Fibroblast of lung (primary cell): ENCODE data around the gene RTN4. TPM values are rescaled to one million over a fixed set of nuclear protein-coding genes. Genes with fewer than 3 reads are reported as not detected.
A peak's percentile ranks its signal among the peaks of the same experiment; 100 is the strongest.

Source experiments
- DNase-seq, 2 donors: peaks; one replicate each; pipeline versions ENCODE4 v3.0.0 to v3.0.0-alpha.2; 2010; ENCODE audit warnings: low read depth in 2 of 2
- H2AFZ ChIP-seq: 2 replicates; pipeline ENCODE4 v1.5.1; 2012; ENCODE audit warnings: low read length, control low read depth, inconsistent platforms
- H3K27ac ChIP-seq: 2 replicates; pipeline ENCODE4 v1.5.1; 2011; ENCODE audit warnings: low read length, control low read depth; ENCODE audit not compliant: insufficient read depth
- H3K27me3 ChIP-seq: 2 replicates; pipeline ENCODE4 v1.5.1; 2011; ENCODE audit warnings: mild to moderate bottlenecking, low read length; ENCODE audit not compliant: control insufficient read depth, insufficient read depth
- H3K36me3 ChIP-seq: 2 replicates; pipeline ENCODE4 v1.5.1; 2011; ENCODE audit warnings: low read length; ENCODE audit not compliant: control insufficient read depth, insufficient read depth
- H3K4me1 ChIP-seq: 2 replicates; pipeline ENCODE4 v1.5.1; 2011; ENCODE audit warnings: low read length; ENCODE audit not compliant: control insufficient read depth, insufficient read depth; ENCODE audit errors: extremely low read depth
- H3K4me2 ChIP-seq: 2 replicates; pipeline ENCODE4 v1.5.1; 2011; ENCODE audit warnings: low read length, control low read depth; ENCODE audit not compliant: insufficient read depth; ENCODE audit errors: extremely low read depth
- H3K4me3 ChIP-seq, 4 experiments: fragments of 200-600 bp in 1 of 4; sonication (generic) in 1 of 4; replicated peaks in 1 of 4; 2 replicates each; pipeline ENCODE4 v1.5.1; 2011 to 2016; ENCODE audit warnings: low read length in 4 of 4, low read depth in 3 of 4, mild to moderate bottlenecking in 3 of 4, control low read depth in 2 of 4, inconsistent platforms in 1 of 4, mixed read lengths in 1 of 4; ENCODE audit not compliant: insufficient read depth in 1 of 4; ENCODE audit errors: control extremely low read depth in 1 of 4
- H3K79me2 ChIP-seq: 2 replicates; pipeline ENCODE4 v1.5.1; 2012; ENCODE audit warnings: mild to moderate bottlenecking, low read length, inconsistent platforms; ENCODE audit not compliant: control insufficient read depth, insufficient read depth
- H3K9ac ChIP-seq: 2 replicates; pipeline ENCODE4 v1.5.1; 2011; ENCODE audit warnings: mild to moderate bottlenecking, low read length, control low read depth; ENCODE audit not compliant: insufficient read depth
- H3K9me3 ChIP-seq: 2 replicates; pipeline ENCODE4 v1.5.1; 2012; ENCODE audit warnings: low read depth, low read length; ENCODE audit not compliant: control insufficient read depth, insufficient read depth
- H4K20me1 ChIP-seq: 2 replicates; pipeline ENCODE4 v1.5.1; 2011; ENCODE audit warnings: low read length; ENCODE audit not compliant: control insufficient read depth, insufficient read depth; ENCODE audit errors: extremely low read depth
- CTCF ChIP-seq, 2 donors: IDR thresholded peaks in 1 of 2; conservative IDR thresholded peaks in 1 of 2; 1 replicate in 1 of 2; 2 replicates in 1 of 2; pipeline ENCODE4 v1.5.1; 2011 to 2012; ENCODE audit warnings: low read length in 2 of 2, control low read depth in 1 of 2, inconsistent platforms in 1 of 2, low read depth in 1 of 2, mild to moderate bottlenecking in 1 of 2
- EZH2 ChIP-seq: IDR thresholded peaks from 2 replicates; pipeline ENCODE4 v1.5.1; 2012; ENCODE audit warnings: low read length, control low read depth, mild to moderate bottlenecking; ENCODE audit errors: missing control alignments
- polyA plus RNA-seq, 2 donors: library from polyadenylated mRNA; depleted of rRNA in 1 of 2; stranded (reverse) in 1 of 2; unstranded in 1 of 2; fragments of >200 nt; gene quantifications; 2 replicates each; pipeline ENCODE4 v1.2.1, GENCODE V29; 2011 to 2012; ENCODE audit warnings: missing spikeins in 1 of 2
- total RNA-seq: library from RNA; depleted of rRNA; stranded (reverse); fragments of >200 nt; gene quantifications from 2 replicates; pipeline ENCODE4 v1.2.1, GENCODE V29; 2014

The RTN4 gene
- total and polyA plus RNA-seq, 2 donors (not counting 1 experiment from before 2014, with no cell fraction given), result 560 to 1,326 TPM

DNA sequence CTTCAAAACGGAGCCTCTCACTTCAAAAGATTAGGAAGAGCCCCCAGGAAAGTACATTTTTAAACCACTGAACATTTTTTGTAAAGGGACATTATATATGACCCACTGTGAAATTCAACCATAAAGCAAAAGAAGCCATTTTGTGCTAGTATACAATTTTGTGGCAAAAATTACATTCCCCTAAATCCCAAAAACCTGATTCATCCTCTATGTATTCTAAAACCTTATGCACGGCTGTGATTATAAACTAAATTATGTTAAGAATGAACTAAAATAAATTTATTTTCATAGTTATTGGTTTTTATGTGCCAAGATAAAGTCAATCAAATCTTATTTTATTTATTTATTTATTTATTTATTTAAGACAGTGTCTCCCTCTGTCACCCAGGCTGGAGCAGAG is 48.5 kb downstream of the RTN4 start:
- no peaks in the 10 kb centered on the region for H3K36me3 ChIP-seq
- no peaks in the 10 kb centered on the region for H3K27me3 ChIP-seq
- no peak overlapping the region for H3K4me3 ChIP-seq
- no peak overlapping the region for H3K9ac ChIP-seq
- DNase-seq, result no peak
- peaks cover 99% of the 10 kb centered on the region for H3K79me2 ChIP-seq
- no peak overlapping the region for H2AFZ ChIP-seq
- no peak overlapping the region for H3K4me2 ChIP-seq
- peaks cover 26% of the 10 kb centered on the region for H4K20me1 ChIP-seq
- peaks cover 9% of the 10 kb centered on the region for H3K4me1 ChIP-seq
- H3K27ac ChIP-seq, result no peak overlapping the region
- no peaks in the 10 kb centered on the region for H3K9me3 ChIP-seq
- TF ChIP-seq EZH2, result no peak

DNA sequence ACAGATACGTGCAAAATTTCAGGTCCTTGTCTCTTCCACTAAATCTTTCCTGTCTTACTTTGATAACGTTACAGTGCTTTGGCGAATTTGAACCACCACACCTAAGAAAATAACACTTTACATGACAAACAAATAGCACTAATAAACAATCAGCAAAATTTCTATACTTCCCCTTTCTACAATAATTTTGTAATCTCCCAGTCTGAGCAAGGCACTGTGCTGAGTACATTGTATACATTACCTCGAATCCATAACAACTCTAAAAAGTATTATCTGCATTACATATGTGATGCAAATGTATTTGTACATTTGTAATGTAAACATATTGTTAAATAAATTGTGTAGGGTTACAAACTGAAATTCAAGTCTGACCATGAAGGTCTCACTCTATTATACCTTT is 49.9 kb downstream of the RTN4 start:
- Histone ChIP-seq H4K20me1 (peaks cover 34% of the 10 kb centered on the region), H3K4me2 (peak overlapping the region; percentile 36), H3K27me3 (no peaks in the 10 kb centered on the region), H2AFZ (no peak overlapping the region), H3K36me3 (no peaks in the 10 kb centered on the region), H3K4me3 (no peak overlapping the region), H3K9ac (no peak overlapping the region), H3K9me3 (no peaks in the 10 kb centered on the region), H3K27ac (no peak overlapping the region), H3K4me1 (peaks cover 9% of the 10 kb centered on the region), H3K79me2 (peaks cover 99% of the 10 kb centered on the region)
- TF ChIP-seq CTCF (conservative IDR thresholded peaks at IDR 0.05 in 1 of 2, IDR thresholded peaks at IDR 0.05 in 1 of 2; ENCODE audit: low read depth in 1 of 2, low read length in 2 of 2), result no peak
- TF ChIP-seq EZH2, result no peak
- no peak for DNase-seq

GRCh38 chr2:54999182-54999581 is 51.1 kb downstream of the RTN4 start:
- Histone ChIP-seq H2AFZ (no peak overlapping the region), H3K79me2 (peaks cover 99% of the 10 kb centered on the region), H3K4me2 (peak overlapping the region; percentile 56), H3K9me3 (no peaks in the 10 kb centered on the region), H3K27ac (no peak overlapping the region), H3K4me1 (peaks cover 9% of the 10 kb centered on the region), H4K20me1 (peaks cover 35% of the 10 kb centered on the region), H3K9ac (no peak overlapping the region), H3K36me3 (no peaks in the 10 kb centered on the region), H3K4me3 (peak overlapping the region in 2 of 4 experiments; percentile 11 to 22), H3K27me3 (no peaks in the 10 kb centered on the region)
- TF ChIP-seq CTCF (conservative IDR thresholded peaks at IDR 0.05 in 1 of 2, IDR thresholded peaks at IDR 0.05 in 1 of 2; ENCODE audit: low read depth in 1 of 2, low read length in 2 of 2) (no peak), EZH2 (no peak)
- peak; percentile 58 to 85 for DNase-seq
